Measurements from ENCODE around the gene PTPRQ. TPM values are rescaled to one million over a fixed set of nuclear protein-coding genes. Genes with fewer than 3 reads are reported as not detected.
A peak's percentile ranks its signal among the peaks of the same experiment; 100 is the strongest.

The PTPRQ gene
- total RNA-seq, 1 donor from 2014 or later = 0.04 TPM

GRCh38 chr12:80567401-80567800 lies 123.4 kb downstream of the PTPRQ start:
- ATAC-seq = no peak

GRCh38 chr12:80576641-80577418 lies 132.8 kb downstream of the PTPRQ start:
- ATAC-seq = no peak

- ATAC-seq = no peak
Observed at GRCh38 chr12:80580254-80580653, 136.2 kb downstream of the PTPRQ start.

GRCh38 chr12:80581783-80582182 lies 137.7 kb downstream of the PTPRQ start:
- ATAC-seq = no peak

GRCh38 chr12:80582431-80582830 lies 138.4 kb downstream of the PTPRQ start:
- ATAC-seq = no peak

GRCh38 chr12:80589077-80589476 lies 145.0 kb downstream of the PTPRQ start:
- ATAC-seq = no peak

- no peak for ATAC-seq
Observed at GRCh38 chr12:80590085-80590484, 146.1 kb downstream of the PTPRQ start.

GRCh38 chr12:80593766-80594165 lies 149.7 kb downstream of the PTPRQ start:
- no peak for ATAC-seq

GRCh38 chr12:80596509-80596908 lies 152.5 kb downstream of the PTPRQ start:
- no peak for ATAC-seq

GRCh38 chr12:80598004-80598606 lies 154.1 kb downstream of the PTPRQ start:
- peak; percentile 69 for ATAC-seq

- no peak for ATAC-seq
Observed at GRCh38 chr12:80602455-80602854, 158.4 kb downstream of the PTPRQ start.

- ATAC-seq = no peak
Observed at GRCh38 chr12:80607361-80608135, 163.5 kb downstream of the PTPRQ start.

GRCh38 chr12:80617733-80618132 lies 173.7 kb downstream of the PTPRQ start:
- ATAC-seq = no peak

GRCh38 chr12:80620281-80620680 lies 176.2 kb downstream of the PTPRQ start:
- ATAC-seq = no peak

GRCh38 chr12:80622271-80622670 lies 178.2 kb downstream of the PTPRQ start:
- no peak for ATAC-seq

- ATAC-seq = no peak
Observed at GRCh38 chr12:80625051-80625450, 181.0 kb downstream of the PTPRQ start.

- ATAC-seq = no peak
Observed at GRCh38 chr12:80625901-80626300, 181.9 kb downstream of the PTPRQ start.

- ATAC-seq = no peak
Observed at GRCh38 chr12:80627782-80628181, 183.7 kb downstream of the PTPRQ start.

GRCh38 chr12:80632835-80633234 lies 188.8 kb downstream of the PTPRQ start:
- ATAC-seq = no peak

GRCh38 chr12:80634903-80635302 lies 190.9 kb downstream of the PTPRQ start:
- no peak for ATAC-seq

- no peak for ATAC-seq
Observed at GRCh38 chr12:80636832-80637231, 192.8 kb downstream of the PTPRQ start.

GRCh38 chr12:80641936-80642335 lies 197.9 kb downstream of the PTPRQ start:
- ATAC-seq = no peak

GRCh38 chr12:80643961-80644360 lies 199.9 kb downstream of the PTPRQ start:
- ATAC-seq = no peak

GRCh38 chr12:80648881-80649280 lies 204.8 kb downstream of the PTPRQ start:
- ATAC-seq = no peak
